ENCODE data around the gene SLC9A3.
A peak's percentile ranks its signal among the peaks of the same experiment; 100 is the strongest.

The SLC9A3 gene

DNA sequence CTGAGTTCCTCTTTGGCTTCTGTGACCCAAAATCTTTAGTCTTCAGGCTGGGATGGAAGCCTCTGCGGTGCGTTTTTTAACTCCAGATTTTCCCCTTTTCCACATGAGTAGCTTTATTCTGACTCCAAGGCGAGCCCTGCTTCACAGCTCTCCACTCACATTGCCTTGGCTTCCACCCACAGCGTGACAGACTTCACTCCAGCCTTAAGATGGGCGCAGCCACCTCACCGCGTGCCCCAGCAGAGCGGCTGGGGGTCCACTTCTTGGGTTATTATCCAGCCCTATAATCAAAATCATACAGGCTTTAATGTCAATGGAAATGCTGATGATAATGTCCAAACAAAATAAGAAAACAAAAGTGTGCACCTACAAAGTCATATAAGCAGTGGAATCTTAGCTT, 80.0 kb downstream of the SLC9A3 start:
- no peak for DNase-seq (ENCODE audit: extremely low read depth, low read depth)
- TF ChIP-seq, protein P1, sequence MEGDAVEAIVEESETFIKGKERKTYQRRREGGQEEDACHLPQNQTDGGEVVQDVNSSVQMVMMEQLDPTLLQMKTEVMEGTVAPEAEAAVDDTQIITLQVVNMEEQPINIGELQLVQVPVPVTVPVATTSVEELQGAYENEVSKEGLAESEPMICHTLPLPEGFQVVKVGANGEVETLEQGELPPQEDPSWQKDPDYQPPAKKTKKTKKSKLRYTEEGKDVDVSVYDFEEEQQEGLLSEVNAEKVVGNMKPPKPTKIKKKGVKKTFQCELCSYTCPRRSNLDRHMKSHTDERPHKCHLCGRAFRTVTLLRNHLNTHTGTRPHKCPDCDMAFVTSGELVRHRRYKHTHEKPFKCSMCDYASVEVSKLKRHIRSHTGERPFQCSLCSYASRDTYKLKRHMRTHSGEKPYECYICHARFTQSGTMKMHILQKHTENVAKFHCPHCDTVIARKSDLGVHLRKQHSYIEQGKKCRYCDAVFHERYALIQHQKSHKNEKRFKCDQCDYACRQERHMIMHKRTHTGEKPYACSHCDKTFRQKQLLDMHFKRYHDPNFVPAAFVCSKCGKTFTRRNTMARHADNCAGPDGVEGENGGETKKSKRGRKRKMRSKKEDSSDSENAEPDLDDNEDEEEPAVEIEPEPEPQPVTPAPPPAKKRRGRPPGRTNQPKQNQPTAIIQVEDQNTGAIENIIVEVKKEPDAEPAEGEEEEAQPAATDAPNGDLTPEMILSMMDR (IDR thresholded peaks at IDR 0.05; ENCODE audit: low read depth, low read length, missing control alignments): no peak
- H3K4me3 ChIP-seq (replicated peaks; ENCODE audit: low read depth, low read length): peak overlapping the region; percentile 99

DNA sequence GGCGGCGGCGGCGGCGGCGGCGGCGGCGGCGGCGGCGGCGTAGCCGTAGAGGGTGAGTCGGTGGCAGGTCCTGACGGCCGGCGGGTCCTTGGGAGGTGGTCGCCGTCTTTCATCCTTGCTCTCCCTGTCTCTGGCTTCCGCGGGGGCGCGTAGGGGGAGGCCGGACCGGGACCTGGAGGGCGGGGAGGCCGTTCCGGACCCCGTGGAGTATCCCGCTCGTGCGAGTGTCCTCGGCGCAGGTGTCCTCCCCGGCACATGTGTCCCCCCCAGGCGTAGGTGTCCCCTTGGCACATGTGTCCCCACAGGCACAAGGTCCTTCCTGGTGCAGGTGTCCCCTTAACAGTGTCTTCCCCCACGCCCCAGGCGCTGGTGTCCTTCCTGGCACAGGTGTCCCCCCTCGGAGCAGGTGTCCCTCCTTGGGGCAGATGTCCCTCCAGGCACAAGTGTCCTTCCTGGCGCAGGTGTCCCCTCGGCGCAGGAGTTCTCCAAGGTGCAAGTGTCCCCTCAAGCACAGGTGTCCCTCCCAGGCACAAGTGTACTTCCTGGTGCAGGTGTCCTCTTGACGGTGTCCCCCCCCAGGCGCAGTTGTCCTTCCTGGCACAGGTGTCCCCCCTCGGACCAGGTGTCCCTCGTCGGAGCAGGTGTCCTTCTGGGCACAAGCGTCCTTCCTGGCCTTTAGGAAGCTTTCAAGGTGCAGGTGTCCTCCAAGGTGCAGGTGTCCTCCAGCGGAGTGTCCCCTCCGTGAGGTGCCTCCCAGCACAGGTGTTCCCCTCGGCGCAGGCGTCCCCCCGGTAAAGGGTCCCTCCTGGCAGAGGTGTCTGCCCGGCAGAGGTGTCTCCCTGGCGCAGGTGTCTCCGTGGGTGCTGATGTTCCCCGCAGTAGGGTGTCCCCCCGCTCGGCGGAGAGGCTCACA, 80.8 kb downstream of the SLC9A3 start:
- DNase-seq (ENCODE audit: extremely low read depth, low read depth): no peak
- H3K4me3 ChIP-seq (replicated peaks; ENCODE audit: low read depth, low read length): peak overlapping the region; percentile 99
- TF ChIP-seq, protein P1 (IDR thresholded peaks at IDR 0.05; ENCODE audit: low read depth, low read length, missing control alignments): no peak

DNA sequence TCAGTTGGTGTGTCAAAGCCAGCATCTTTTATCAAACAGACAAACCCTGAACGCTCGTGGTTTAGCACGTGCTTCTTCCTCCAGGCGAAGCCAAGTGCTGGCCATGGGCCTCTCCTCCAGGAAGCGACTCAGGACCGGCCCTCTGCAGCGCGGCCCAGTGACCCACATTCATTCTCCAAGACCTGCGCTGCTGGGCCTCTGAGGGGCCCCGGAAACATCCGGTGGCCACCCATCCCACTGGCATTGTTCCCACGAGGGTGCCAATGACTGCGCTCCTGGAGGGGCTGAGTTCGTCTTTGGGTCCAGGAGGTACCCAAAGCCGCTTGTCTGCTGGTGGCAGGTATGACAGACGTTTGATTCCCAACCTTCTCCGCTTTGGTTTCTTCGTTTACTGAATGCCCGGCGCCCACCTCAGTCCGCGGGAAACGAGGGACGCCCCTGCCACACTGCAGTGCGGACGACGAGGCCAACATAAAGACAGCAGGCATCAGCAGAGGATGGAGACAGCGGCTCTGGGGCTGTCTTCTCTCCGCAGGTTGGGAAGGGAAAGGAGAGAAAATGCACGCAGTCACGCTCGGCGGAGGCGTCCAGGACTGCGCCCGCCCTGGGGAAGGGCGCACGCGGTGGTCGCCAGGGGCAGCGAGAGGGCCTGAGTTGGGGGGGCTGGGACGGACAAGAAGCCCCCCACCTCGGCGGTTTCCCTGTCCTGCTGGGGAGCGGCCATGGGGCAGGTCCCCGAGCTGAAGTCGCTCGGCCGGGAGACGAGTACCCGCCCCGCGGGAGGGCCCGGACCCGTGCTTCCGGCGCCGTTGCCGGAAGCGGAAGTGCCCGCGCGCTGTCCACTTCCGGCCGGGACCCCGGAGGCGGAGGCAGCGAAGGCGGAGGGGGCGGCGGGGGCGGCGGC, 81.7 kb downstream of the SLC9A3 start, which contains the start of gene EXOC3:
Gene EXOC3 (plus strand): TSS at position 842 of the 904 bp plus-strand sequence. CDS start 3,030 bp downstream, outside the sequence.
- DNase-seq (ENCODE audit: extremely low read depth, low read depth): no peak
- H3K4me3 ChIP-seq (replicated peaks; ENCODE audit: low read depth, low read length): peak within 1 kb of the TSS; percentile 99
- TF ChIP-seq, protein P1 (IDR thresholded peaks at IDR 0.05; ENCODE audit: low read depth, low read length, missing control alignments): no peak

DNA sequence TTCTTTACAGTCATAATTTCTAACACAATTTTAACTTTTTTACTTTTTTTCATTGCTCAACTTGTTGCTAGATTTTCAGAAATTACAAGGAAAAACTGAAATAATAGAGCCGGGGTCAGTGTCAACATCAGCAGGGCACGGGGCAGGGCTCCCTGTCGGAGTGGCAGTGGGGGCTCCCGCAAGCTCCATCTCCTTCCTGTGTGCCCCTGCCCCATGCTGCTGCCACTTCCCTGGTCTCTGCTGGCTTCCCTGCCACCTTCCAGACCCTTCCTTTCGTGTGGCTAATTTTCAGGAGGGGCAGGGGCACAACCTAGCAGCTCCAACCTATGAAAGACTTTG, 82.3 kb downstream of the SLC9A3 start:
- DNase-seq (ENCODE audit: extremely low read depth, low read depth): no peak
- peak overlapping the region; percentile 99 for H3K4me3 ChIP-seq (replicated peaks; ENCODE audit: low read depth, low read length)
- TF ChIP-seq, protein P1 (IDR thresholded peaks at IDR 0.05; ENCODE audit: low read depth, low read length, missing control alignments): no peak

DNA sequence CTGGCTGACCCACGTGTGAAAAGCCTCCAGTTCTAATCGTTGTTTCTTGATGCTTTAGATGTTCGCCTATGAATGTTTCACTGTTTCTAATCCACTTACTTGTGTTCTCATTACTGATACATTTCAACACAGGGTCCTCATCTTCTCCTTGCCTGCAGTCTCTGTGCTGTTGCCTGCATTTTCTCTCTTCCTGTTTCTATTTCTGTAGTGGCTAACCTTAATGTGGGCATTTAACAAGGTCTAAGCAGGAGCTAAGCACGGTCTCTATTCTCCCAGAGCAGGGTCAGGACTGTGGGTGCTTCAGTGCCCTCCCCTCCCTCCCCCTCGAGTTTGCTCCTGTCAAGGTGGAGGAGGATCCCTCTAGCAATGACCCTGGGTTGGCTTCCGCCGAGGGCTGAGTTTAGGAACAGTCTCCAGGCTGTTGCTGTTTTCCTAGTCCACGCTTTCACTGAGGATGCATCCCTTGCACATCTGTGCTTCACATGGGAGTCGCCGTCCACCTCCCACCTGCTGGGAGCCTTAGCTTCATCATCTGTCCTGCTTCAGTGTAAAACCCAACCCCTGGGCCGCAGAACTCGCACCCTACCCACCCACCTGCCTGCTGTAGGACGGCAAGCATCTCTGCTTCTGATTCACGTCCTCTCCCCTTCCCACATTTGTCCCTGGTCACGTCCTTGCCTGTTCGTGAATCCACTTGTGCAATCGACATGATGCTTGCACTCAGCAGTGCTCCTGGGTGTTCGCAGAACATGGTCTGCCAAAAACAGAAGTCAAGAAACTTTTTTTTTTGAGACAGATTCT, 83.6 kb downstream of the SLC9A3 start:
- no peak for DNase-seq (ENCODE audit: extremely low read depth, low read depth)
- TF ChIP-seq, protein P1 (IDR thresholded peaks at IDR 0.05; ENCODE audit: low read depth, low read length, missing control alignments): no peak
- H3K4me3 ChIP-seq (replicated peaks; ENCODE audit: low read depth, low read length): no peak overlapping the region

DNA sequence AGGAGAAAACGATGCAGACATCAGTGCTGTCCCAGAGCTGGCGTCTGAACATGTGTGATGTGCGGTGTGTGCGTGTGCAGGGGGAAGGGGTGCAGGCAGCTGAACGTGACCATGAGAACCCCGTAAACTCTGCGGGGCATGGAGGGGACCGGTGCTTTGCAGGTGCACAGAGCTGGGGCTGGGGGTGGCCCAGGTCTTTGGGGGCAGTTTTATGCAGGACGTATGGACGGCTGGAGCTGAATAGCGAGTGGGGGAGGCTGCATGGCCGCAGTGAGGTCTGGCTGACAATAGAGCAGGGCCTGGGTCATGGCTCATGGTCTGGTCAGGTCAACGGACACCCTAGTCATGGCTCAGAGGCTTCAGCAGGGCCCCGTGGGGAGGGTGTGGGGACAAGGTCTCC, 84.6 kb downstream of the SLC9A3 start:
- TF ChIP-seq, protein P1 (IDR thresholded peaks at IDR 0.05; ENCODE audit: low read depth, low read length, missing control alignments): no peak

More for the DNA sequence above, 84.6 kb downstream of the SLC9A3 start:
- no peak for DNase-seq (ENCODE audit: extremely low read depth, low read depth)
- H3K4me3 ChIP-seq (replicated peaks; ENCODE audit: low read depth, low read length): no peak overlapping the region

Measured in HFF-Myc (cell line).